Spleen (tissue), 7 donors: ENCODE results near the gene STAT4.

Experiments used
- CTCF ChIP-seq, 11 experiments: fragments of 200-600 bp in 7 of 11; fragments of 450-650 bp in 4 of 11; sonication (generic) in 4 of 11; IDR thresholded peaks in 8 of 11; conservative IDR thresholded peaks in 3 of 11; 1 replicate in 7 of 11; 2 replicates in 4 of 11; pipeline versions ENCODE4 v1.4.0 to v1.8.0; 2016 to 2021; ENCODE audit warnings: antibody characterized with exemption in 11 of 11, inconsistent platforms in 4 of 11, mild to moderate bottlenecking in 1 of 11
- POLR2A ChIP-seq, 3 donors: fragments of 450-650 bp; IDR thresholded peaks; one replicate each; pipeline ENCODE4 v1.5.1; 2017; ENCODE audit warnings: antibody characterized with exemption in 3 of 3, mild to moderate bottlenecking in 1 of 3
- donor health status: DM: no; HTN: no; CAD: no; lungs with moderate emphysema.
- donor health status: DM: no; HTN: no; CAD: no.
- donor health status: DM: no; HTN: no; CAD: no.

- TF ChIP-seq POLR2A (IDR thresholded peaks at IDR 0.05) (no peak), CTCF (IDR thresholded peaks at IDR 0.05 in 8 of 11, conservative IDR thresholded peaks at IDR 0.05 in 3 of 11) (no peak)
Measured at GRCh38 chr2:191151331-191151730, 537 bp upstream of the STAT4 start.
